ENCODE measurements around the gene TMOD2. TPM values are rescaled to one million over a fixed set of nuclear protein-coding genes. Genes with fewer than 3 reads are reported as not detected.

The TMOD2 gene
- total RNA-seq, 2 experiments from 2014 or later = 0.44 TPM; not detected in 1

- no peak for DNase-seq (ENCODE audit: low spot score)
- Histone ChIP-seq H3K27ac (ENCODE audit: low read depth, low read length, poor library complexity, severe bottlenecking) (no peak overlapping the region), H4K20me1 (ENCODE audit: insufficient read depth, low read length) (peaks cover 7% of the 10 kb centered on the region; the same call in 1 of the 2 replicates), H3K4me2 (ENCODE audit: low read length) (no peak overlapping the region), H3K36me3 (ENCODE audit: insufficient read depth, low read length) (no peaks in the 10 kb centered on the region), H3K79me2 (ENCODE audit: insufficient read depth, low read depth, low read length) (no peaks in the 10 kb centered on the region), H3K4me3 (ENCODE audit: low read depth, low read length, poor library complexity, severe bottlenecking) (no peak overlapping the region), H3K9me3 (ENCODE audit: low read length) (no peaks in the 10 kb centered on the region), H2AFZ (ENCODE audit: low read length) (no peak overlapping the region), H3K9me2 (ENCODE audit: insufficient read depth, low read length) (no peaks in the 10 kb centered on the region), H3K4me1 (ENCODE audit: insufficient read depth, low read length, poor library complexity, severe bottlenecking) (peaks cover 21% of the 10 kb centered on the region)
- BruUV-seq (replicated peaks) = no TSS peak
- CTCF ChIA-PET (ENCODE audit: unreplicated experiment) = no interaction called here
- no peak for TF ChIP-seq EZH2phosphoT487 (IDR thresholded peaks at IDR 0.05; ENCODE audit: borderline replicate concordance, low read depth, low read length)
- no peak for TF ChIP-seq CTCF (conservative IDR thresholded peaks at IDR 0.05; ENCODE audit: low read length)
- intact Hi-C loops (cut with micrococcal nuclease; ENCODE audit: unreplicated experiment) = no loop called here
- POLR2A ChIA-PET = no interaction called here
Observed at GRCh38 chr15:51726302-51727073, 24.9 kb upstream of the TMOD2 start.

GRCh38 chr15:51727141-51727897 is 24.1 kb upstream of the TMOD2 start:
- DNase-seq (ENCODE audit: low spot score) = no peak
- intact Hi-C loops (cut with micrococcal nuclease; ENCODE audit: unreplicated experiment) = no loop called here
- Histone ChIP-seq H3K4me1 (ENCODE audit: insufficient read depth, low read length, poor library complexity, severe bottlenecking) (peaks cover 29% of the 10 kb centered on the region), H3K79me2 (ENCODE audit: insufficient read depth, low read depth, low read length) (no peaks in the 10 kb centered on the region), H3K4me3 (ENCODE audit: low read depth, low read length, poor library complexity, severe bottlenecking) (no peak overlapping the region), H4K20me1 (ENCODE audit: insufficient read depth, low read length) (peaks cover 7% of the 10 kb centered on the region; the same call in 1 of the 2 replicates), H3K9me3 (ENCODE audit: low read length) (no peaks in the 10 kb centered on the region), H3K9me2 (ENCODE audit: insufficient read depth, low read length) (no peaks in the 10 kb centered on the region), H3K36me3 (ENCODE audit: insufficient read depth, low read length) (no peaks in the 10 kb centered on the region), H3K4me2 (ENCODE audit: low read length) (no peak overlapping the region), H3K27ac (ENCODE audit: low read depth, low read length, poor library complexity, severe bottlenecking) (no peak overlapping the region), H2AFZ (ENCODE audit: low read length) (no peak overlapping the region)
- peak; percentile 21; the same call in 1 of the 2 replicates for TF ChIP-seq CTCF (conservative IDR thresholded peaks at IDR 0.05; ENCODE audit: low read length)
- no peak for TF ChIP-seq EZH2phosphoT487 (IDR thresholded peaks at IDR 0.05; ENCODE audit: borderline replicate concordance, low read depth, low read length)
- POLR2A ChIA-PET = no interaction called here
- CTCF ChIA-PET (ENCODE audit: unreplicated experiment) = no interaction called here
- no TSS peak for BruUV-seq (replicated peaks)

Data from OCI-LY7 (cell line).